ENCODE data around the gene LTB.
"Not testable (repeated sequence)": the region's sequence is repeated elsewhere in the genome, so short reads cannot be mapped to it uniquely, and the experiment has no call there.

The LTB gene

GRCh38 chr6:31609519-31610406 lies 27.5 kb upstream of the LTB start:
- no peak for TF ChIP-seq CTCF (IDR thresholded peaks at IDR 0.05; ENCODE audit: borderline replicate concordance, control extremely low read depth, extremely low read depth, insufficient read depth, missing control alignments)
- in situ Hi-C loops (cut with MboI; ENCODE audit: low sequenced_read_pairs, unreplicated experiment): no loop called here
- DNase-seq (ENCODE audit: low spot score): no peak

GRCh38 chr6:31607317-31607716 lies 25.1 kb upstream of the LTB start:
- DNase-seq (ENCODE audit: low spot score): no peak
- in situ Hi-C loops (cut with MboI; ENCODE audit: low sequenced_read_pairs, unreplicated experiment): no loop called here
- TF ChIP-seq CTCF (IDR thresholded peaks at IDR 0.05; ENCODE audit: borderline replicate concordance, control extremely low read depth, extremely low read depth, insufficient read depth, missing control alignments): no peak

- TF ChIP-seq CTCF (IDR thresholded peaks at IDR 0.05; ENCODE audit: borderline replicate concordance, control extremely low read depth, extremely low read depth, insufficient read depth, missing control alignments): no peak
- in situ Hi-C loops (cut with MboI; ENCODE audit: low sequenced_read_pairs, unreplicated experiment): loop anchor here (5.0 to 10.0 kb wide), 2 partner anchors 50 to 102 kb away; partner anchors contain the start of genes ATP6V1G2, MICB and NFKBIL1
- no peak for DNase-seq (ENCODE audit: low spot score)
Measured at GRCh38 chr6:31597006-31597405, 14.8 kb upstream of the LTB start.

GRCh38 chr6:31592396-31592771 lies 10.2 kb upstream of the LTB start:
- TF ChIP-seq CTCF (IDR thresholded peaks at IDR 0.05; ENCODE audit: borderline replicate concordance, control extremely low read depth, extremely low read depth, insufficient read depth, missing control alignments): no peak
- in situ Hi-C loops (cut with MboI; ENCODE audit: low sequenced_read_pairs, unreplicated experiment): loop anchor here (10.0 kb wide), 1 partner anchor 98 kb away; the partner anchor contains the start of gene MICB
- no peak for DNase-seq (ENCODE audit: low spot score)

- in situ Hi-C loops (cut with MboI; ENCODE audit: low sequenced_read_pairs, unreplicated experiment): loop anchor here (10.0 kb wide), 1 partner anchor 96 kb away; the partner anchor contains the start of gene MICB
- not testable (repeated sequence) for DNase-seq (ENCODE audit: low spot score)
Measured at GRCh38 chr6:31590691-31591090, 8.5 kb upstream of the LTB start.

GRCh38 chr6:31588871-31589650 lies 6.8 kb upstream of the LTB start:
- no peak for DNase-seq (ENCODE audit: low spot score)
- no peak for TF ChIP-seq CTCF (IDR thresholded peaks at IDR 0.05; ENCODE audit: borderline replicate concordance, control extremely low read depth, extremely low read depth, insufficient read depth, missing control alignments)
- in situ Hi-C loops (cut with MboI; ENCODE audit: low sequenced_read_pairs, unreplicated experiment): no loop called here
